Stimulated activated CD4-positive, alpha-beta T cell treated with anti-CD3 and anti-CD28 coated beads, Interleukin-12 subunit alpha, Interleukin-12 subunit beta, amount 100 ng/mL, for 48 hours (primary cell): ENCODE measurements around the gene MAPK4.
"Not testable (repeated sequence)": the region's sequence is repeated elsewhere in the genome, so short reads cannot be mapped to it uniquely, and the experiment has no call there.

Experiments
- DNase-seq, 3 donors: peaks; one replicate each; pipeline ENCODE4 v3.0.0-alpha.2; 2020; ENCODE audit warnings: low read depth in 2 of 3, low spot score in 1 of 3

Gene MAPK4

GRCh38 chr18:50573679-50574078 is 13.8 kb downstream of the MAPK4 start:
- no peak for DNase-seq

- DNase-seq: no peak
Observed at GRCh38 chr18:50578030-50578429, 18.1 kb downstream of the MAPK4 start.

GRCh38 chr18:50578651-50579050 is 18.8 kb downstream of the MAPK4 start:
- no peak for DNase-seq

- no peak for DNase-seq
Observed at GRCh38 chr18:50579061-50579774, 19.3 kb downstream of the MAPK4 start.

- DNase-seq: no peak
Observed at GRCh38 chr18:50581517-50581916, 21.6 kb downstream of the MAPK4 start.

DNA sequence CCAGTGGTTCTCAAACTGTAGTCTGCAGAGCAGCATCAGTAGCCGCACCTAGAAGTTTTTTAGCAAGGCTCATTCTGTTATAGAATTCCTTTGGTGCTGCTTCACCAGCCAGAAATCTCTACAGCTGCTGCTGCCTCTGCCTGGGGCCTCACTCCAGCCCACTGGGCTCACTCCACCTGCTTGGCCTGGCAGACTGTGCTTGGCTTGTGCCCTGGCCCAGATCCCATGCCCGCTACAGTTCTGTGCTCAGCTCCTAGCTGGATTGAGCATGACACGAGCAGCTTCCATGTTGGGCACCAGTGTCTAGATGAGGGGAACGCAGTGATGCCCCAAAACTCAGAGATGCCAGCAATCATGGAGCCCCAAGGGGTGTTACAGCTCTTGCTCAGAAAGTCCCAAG is 22.6 kb downstream of the MAPK4 start:
- no peak for DNase-seq

GRCh38 chr18:50586710-50587109 is 26.8 kb downstream of the MAPK4 start:
- no peak for DNase-seq

DNA sequence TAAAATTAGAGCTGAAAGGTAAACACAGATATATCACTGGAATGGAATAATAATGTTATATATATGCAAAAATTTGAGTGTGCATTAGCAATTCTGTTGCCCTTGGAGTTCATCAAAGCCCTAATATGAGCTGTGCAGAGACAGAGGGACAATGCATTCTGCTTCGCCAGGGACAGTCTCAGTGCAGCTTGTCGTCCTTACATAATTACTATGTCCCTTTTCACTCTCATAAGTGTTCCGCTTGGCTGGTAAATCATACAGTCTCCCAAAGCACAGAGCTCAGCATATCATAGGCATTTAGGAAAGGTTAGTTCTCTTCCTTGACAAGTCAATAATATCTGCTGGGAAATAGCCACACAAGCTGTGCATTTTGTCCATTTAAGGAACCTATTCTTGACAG is 30.7 kb downstream of the MAPK4 start:
- no peak for DNase-seq

- DNase-seq: no peak
Observed at GRCh38 chr18:50594012-50594411, 34.1 kb downstream of the MAPK4 start.

DNA sequence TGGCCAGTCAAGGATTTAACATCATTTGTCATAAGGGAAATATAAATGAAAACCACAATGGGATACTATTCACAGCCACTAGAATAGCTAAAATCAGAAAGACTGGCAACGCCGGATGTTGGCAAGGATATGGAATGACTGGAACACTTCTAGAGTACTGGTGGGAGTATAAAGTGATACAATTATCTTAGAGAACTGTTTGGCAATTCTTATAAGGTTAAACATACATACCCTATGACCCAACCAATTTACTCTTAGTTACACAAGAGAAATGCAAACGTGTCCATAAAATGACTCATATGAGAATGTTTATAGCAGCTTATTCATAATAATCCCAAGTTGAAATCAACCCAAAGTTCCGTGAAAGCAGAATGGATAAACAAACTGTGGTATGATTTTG is 35.1 kb downstream of the MAPK4 start:
- DNase-seq: no peak

- DNase-seq: no peak
Observed at GRCh38 chr18:50602466-50602865, 42.6 kb downstream of the MAPK4 start.

DNA sequence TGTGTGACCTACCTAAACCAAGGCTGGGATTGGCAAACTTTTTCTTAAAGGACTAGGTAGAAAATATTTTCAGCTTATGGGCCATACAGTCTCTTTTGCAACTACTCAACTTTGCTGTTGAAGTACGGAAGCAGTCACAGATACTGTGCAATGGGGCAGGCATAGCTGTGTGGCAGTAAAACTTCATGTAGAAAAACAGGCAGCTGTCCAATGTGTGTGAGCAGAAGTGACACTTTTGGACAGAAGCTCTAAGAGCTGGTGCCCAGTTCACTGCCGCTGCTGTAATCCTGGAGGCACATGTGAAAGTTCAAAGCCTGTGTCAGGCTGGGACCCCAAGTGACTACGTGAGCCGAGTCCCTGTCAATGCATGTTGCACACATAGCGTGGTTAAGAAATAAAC is 46.7 kb downstream of the MAPK4 start:
- no peak for DNase-seq

DNA sequence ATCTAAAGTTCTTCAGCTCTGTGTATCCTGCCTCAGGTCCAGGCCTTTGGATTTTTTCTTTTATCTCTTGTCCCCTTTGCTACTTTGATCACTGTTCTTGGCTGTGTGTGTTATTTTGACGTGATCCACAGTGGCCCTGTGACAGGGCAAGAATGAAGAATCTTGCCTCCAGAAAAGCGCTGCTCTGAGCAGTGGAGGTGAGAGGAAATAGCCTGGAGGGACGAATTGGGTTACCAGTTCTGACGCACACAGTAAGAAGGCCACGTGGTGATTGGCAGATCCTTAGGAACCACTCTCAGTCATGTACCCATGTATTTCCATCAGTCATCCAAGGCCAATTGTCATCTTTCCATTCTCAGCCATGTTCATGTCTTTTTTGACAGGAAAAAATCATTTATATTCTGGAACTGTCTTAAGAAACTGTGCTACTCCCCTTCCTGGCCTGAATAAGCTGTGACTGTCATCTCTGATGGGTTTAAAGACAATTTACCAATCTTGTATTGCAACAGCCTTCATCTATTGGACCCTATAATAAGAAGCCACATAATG is 47.6 kb downstream of the MAPK4 start:
- DNase-seq: no peak

DNA sequence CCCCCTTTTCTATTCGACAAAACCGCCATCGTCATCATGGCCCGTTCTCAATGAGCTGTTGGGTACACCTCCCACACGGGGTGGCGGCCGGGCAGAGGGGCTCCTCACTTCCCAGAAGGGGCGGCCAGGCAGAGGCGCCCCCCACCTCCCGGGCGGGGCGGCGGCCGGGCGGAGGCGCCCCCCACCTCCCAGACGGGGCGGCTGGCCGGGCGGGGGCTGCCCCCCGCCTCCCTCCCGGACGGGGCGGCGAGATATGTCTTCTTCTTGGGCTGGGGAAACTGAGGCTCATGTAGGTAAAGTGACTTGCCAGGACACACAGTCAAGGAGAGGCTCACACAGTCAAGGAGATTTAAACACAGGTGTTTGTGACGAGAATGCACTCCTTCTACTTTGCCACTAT is 49.3 kb downstream of the MAPK4 start:
- DNase-seq: not testable (repeated sequence)

GRCh38 chr18:50610349-50610748 is 50.5 kb downstream of the MAPK4 start:
- DNase-seq: no peak

GRCh38 chr18:50611529-50611941 is 51.6 kb downstream of the MAPK4 start:
- no peak for DNase-seq

DNA sequence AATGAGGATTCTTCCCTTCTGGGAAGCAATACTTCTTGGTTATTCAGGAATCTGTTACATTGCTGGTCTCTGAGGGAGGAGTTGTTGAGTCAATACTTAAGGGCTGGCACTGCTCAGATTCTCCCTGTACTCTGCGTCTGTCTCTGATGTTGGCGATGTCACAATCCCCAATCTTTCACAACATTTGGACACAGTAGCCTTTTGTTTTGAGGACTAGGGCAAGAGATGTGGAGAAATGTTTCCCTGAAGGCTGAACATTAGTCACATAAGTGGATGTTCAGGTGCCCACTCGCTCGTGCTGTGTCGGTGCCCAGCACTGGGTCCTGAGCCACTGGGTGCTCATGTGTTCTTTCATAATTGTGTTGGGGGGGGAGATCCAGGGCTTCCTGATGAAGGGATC is 55.0 kb downstream of the MAPK4 start:
- DNase-seq: no peak

DNA sequence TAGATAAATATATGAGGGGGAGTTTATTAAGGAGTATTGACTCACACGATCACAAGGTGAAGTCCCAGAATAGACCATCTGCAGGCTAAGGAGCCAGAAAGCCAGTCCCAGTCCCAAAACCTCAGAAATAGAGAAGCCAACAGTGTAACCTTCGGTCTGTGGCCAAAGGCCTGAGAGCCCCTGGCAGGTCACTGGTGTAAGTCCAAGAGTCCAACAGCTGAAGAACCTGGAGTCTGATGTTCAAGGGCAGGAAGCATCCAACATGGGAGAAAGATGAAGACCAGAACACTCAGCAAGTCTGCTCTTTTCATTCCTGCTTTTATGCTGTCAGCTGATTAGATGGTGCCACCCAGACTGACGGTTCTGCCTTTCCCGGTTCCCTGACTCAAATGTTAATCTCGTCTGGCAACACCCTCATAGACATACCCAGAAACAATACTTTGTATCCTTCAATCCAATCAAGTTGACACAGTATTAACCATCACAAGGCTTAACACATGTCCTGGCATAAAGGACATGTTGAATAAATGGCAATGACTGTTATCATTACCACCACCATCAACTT is 56.7 kb downstream of the MAPK4 start:
- DNase-seq: no peak

DNA sequence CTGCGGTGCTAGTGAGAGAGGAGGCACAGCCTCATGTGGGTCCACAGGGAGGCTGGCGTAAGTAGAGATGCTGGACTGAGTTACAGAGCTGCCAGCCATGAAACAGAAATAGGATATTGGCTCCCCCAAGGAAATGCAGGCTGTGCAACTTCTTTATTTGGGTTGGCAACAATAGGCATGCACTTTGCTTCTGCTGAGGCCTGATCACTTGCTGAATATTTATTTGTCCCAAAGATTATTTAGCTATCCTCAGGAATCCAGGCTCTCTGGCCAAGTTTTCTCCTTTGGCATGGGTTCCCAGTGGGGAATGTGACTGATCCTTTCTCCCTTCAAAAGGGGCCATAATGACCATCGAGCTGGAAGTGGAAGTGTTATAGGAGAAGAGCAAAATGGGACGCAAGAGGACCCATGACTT is 60.0 kb downstream of the MAPK4 start:
- DNase-seq: no peak

DNA sequence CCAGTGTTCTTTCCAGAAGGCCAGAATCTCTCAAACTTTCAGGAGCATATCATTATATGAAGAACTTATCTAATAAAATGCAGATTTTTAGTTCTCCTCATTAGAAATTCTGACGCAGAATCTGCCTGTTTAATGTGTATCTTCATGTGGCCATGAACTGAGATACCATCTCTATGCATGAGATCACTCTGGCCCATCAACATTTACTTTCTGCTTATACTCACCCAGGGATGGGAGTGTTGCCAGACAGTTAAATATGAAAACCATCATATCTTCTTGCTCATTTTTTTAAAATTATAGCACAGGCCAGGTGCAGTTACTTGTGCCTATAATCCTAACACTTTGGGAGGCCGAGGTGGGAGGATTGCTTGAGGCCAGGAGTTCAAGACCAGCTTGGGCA is 60.4 kb downstream of the MAPK4 start:
- no peak for DNase-seq

- no peak for DNase-seq
Observed at GRCh38 chr18:50621366-50621765, 61.5 kb downstream of the MAPK4 start.

DNA sequence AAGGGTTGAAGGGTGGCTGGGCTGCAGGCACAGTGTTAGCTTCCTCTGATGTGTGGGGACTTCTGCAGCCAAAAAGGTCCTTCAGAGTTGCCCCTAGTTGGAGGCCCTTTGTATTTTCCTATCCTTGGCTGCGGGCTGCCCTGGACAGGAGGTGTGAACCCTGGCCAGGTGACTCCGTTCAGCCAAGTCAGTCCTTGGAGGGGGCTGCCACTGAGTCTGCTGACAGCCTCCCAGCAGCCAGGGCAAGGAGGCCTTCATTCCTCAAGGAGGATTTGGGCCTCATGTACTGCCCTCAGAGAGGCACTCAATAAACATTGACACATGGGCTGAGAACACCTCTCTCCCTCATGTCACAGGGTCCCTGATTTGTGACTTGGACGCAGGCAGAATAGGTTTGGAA is 62.4 kb downstream of the MAPK4 start:
- no peak for DNase-seq

- DNase-seq: no peak
Observed at GRCh38 chr18:50622865-50623393, 63.0 kb downstream of the MAPK4 start.
